HepG2 (cell line): Measurements from ENCODE around the gene LBX2. TPM values are rescaled to one million over a fixed set of nuclear protein-coding genes. Genes with fewer than 3 reads are reported as not detected.

Source experiments
- HMGA1 ChIP-seq: sonication (generic); formaldehyde crosslinking; conservative IDR thresholded peaks from 2 replicates; pipeline ENCODE4 v1.4.0; 2020; ENCODE audit warnings: missing genetic modification reagents
- HNF4A ChIP-seq: sonication (generic); formaldehyde crosslinking; IDR thresholded peaks from 2 replicates; pipeline ENCODE4 v1.4.0; 2020; ENCODE audit warnings: missing genetic modification reagents
- KDM2A ChIP-seq: sonication (generic); formaldehyde crosslinking; IDR thresholded peaks from 2 replicates; pipeline ENCODE4 v1.4.0; 2020; ENCODE audit warnings: low read depth, missing genetic modification reagents, borderline replicate concordance
- KLF15 ChIP-seq: sonication (generic); formaldehyde crosslinking; IDR thresholded peaks from 2 replicates; pipeline ENCODE4 v1.8.1; 2023; ENCODE audit warnings: borderline replicate concordance, mild to moderate bottlenecking, inconsistent platforms, missing genetic modification reagents, mixed read lengths
- SAFB2 ChIP-seq: sonication (generic); formaldehyde crosslinking; IDR thresholded peaks from 2 replicates; pipeline ENCODE4 v1.5.1; 2020; ENCODE audit warnings: missing genetic modification reagents, low read depth, mild to moderate bottlenecking, borderline replicate concordance
- SAP130 ChIP-seq: IDR thresholded peaks from 2 replicates; pipeline ENCODE4 v1.6.1; 2016; ENCODE audit warnings: low read depth
- YY1 ChIP-seq: IDR thresholded peaks from 2 replicates; pipeline ENCODE4 v1.6.1; 2011; ENCODE audit warnings: low read length, low read depth, moderate library complexity, mild to moderate bottlenecking; ENCODE audit not compliant: insufficient read depth, insufficient replicate concordance
- ZBTB1 ChIP-seq: sonication (generic); formaldehyde crosslinking; IDR thresholded peaks from 2 replicates; pipeline ENCODE4 v1.4.0; 2020; ENCODE audit warnings: missing genetic modification reagents, borderline replicate concordance
- ZFP36 ChIP-seq: fragments of 150-350 bp; IDR thresholded peaks from 2 replicates; pipeline ENCODE4 v1.6.1; 2018; ENCODE audit warnings: borderline replicate concordance, low read length, low read depth; ENCODE audit not compliant: partially characterized antibody
- ZFP82 ChIP-seq: sonication (generic); formaldehyde crosslinking; IDR thresholded peaks from 2 replicates; pipeline ENCODE4 v1.5.1; 2020; ENCODE audit warnings: mild to moderate bottlenecking, missing genetic modification reagents, borderline replicate concordance
- ZNF20 ChIP-seq: sonication (generic); formaldehyde crosslinking; IDR thresholded peaks from 2 replicates; pipeline ENCODE4 v1.4.0; 2020; ENCODE audit warnings: mild to moderate bottlenecking, moderate library complexity, missing genetic modification reagents
- ZNF276 ChIP-seq: sonication (generic); formaldehyde crosslinking; IDR thresholded peaks from 2 replicates; pipeline ENCODE4 v1.4.0; 2020; ENCODE audit warnings: mild to moderate bottlenecking, low read depth, missing genetic modification reagents
- ZNF30 ChIP-seq: sonication (generic); formaldehyde crosslinking; IDR thresholded peaks from 2 replicates; pipeline ENCODE4 v1.5.0; 2020; ENCODE audit warnings: mild to moderate bottlenecking, missing genetic modification reagents
- ZNF556 ChIP-seq: sonication (generic); formaldehyde crosslinking; IDR thresholded peaks from 2 replicates; pipeline ENCODE4 v1.4.0; 2020; ENCODE audit warnings: mild to moderate bottlenecking, missing genetic modification reagents, borderline replicate concordance
- ZNF576 ChIP-seq: sonication (generic); formaldehyde crosslinking; IDR thresholded peaks from 2 replicates; pipeline ENCODE4 v1.4.0; 2020; ENCODE audit warnings: mild to moderate bottlenecking, missing genetic modification reagents
- ZNF766 ChIP-seq: sonication (generic); formaldehyde crosslinking; IDR thresholded peaks from 2 replicates; pipeline ENCODE4 v1.5.0; 2020; ENCODE audit warnings: missing genetic modification reagents, borderline replicate concordance
- ZNF879 ChIP-seq: sonication (generic); formaldehyde crosslinking; IDR thresholded peaks from 2 replicates; pipeline ENCODE4 v1.8.1; 2023; ENCODE audit warnings: missing genetic modification reagents
- polyA plus RNA-seq, 8 experiments: library from polyadenylated mRNA; depleted of rRNA in 3 of 8; stranded (reverse) in 7 of 8; unstranded in 1 of 8; fragments of >200 nt; fragmentation: Illumina TruSeq in 4 of 8; extraction: Trizol in 4 of 8; gene quantifications; 2 replicates each; pipeline versions ENCODE4 v1.2.1 to v1.2.3, GENCODE V29; 2011 to 2016; ENCODE audit warnings: low read depth in 4 of 8, missing spikeins in 1 of 8, mixed read lengths in 1 of 8; ENCODE audit not compliant: insufficient read depth in 1 of 8
- total RNA-seq, 5 experiments: library from RNA; depleted of rRNA; stranded (reverse); fragments of >200 nt; fragmentation: Illumina TruSeq; extraction: Trizol; gene quantifications; 2 replicates each; pipeline ENCODE4 v1.2.3, GENCODE V29; 2016; ENCODE audit warnings: low read depth in 1 of 5
- TF ChIP-seq, protein P1 (sequence below): conservative IDR thresholded peaks from 2 replicates; pipeline ENCODE4 v1.6.1; 2018; ENCODE audit warnings: missing genetic modification reagents
- TF ChIP-seq, protein P2 (sequence below): sonication (generic); formaldehyde crosslinking; IDR thresholded peaks from 2 replicates; pipeline ENCODE4 v1.5.0; 2020; ENCODE audit warnings: missing genetic modification reagents
- TF ChIP-seq, protein P3 (sequence below): sonication (generic); formaldehyde crosslinking; IDR thresholded peaks from 2 replicates; pipeline ENCODE4 v1.8.0; 2023; ENCODE audit warnings: mild to moderate bottlenecking, missing genetic modification reagents
- TF ChIP-seq, protein P4 (sequence below): sonication (generic); formaldehyde crosslinking; conservative IDR thresholded peaks from 2 replicates; pipeline ENCODE4 v1.8.0; 2022; ENCODE audit warnings: low read depth, missing genetic modification reagents

LBX2 gene
- total and polyA plus RNA-seq, 2 of the 13 experiments (the other 11 are each of a cell fraction or from before 2014, with no cell fraction given) = 6.4 to 8.1 TPM

DNA sequence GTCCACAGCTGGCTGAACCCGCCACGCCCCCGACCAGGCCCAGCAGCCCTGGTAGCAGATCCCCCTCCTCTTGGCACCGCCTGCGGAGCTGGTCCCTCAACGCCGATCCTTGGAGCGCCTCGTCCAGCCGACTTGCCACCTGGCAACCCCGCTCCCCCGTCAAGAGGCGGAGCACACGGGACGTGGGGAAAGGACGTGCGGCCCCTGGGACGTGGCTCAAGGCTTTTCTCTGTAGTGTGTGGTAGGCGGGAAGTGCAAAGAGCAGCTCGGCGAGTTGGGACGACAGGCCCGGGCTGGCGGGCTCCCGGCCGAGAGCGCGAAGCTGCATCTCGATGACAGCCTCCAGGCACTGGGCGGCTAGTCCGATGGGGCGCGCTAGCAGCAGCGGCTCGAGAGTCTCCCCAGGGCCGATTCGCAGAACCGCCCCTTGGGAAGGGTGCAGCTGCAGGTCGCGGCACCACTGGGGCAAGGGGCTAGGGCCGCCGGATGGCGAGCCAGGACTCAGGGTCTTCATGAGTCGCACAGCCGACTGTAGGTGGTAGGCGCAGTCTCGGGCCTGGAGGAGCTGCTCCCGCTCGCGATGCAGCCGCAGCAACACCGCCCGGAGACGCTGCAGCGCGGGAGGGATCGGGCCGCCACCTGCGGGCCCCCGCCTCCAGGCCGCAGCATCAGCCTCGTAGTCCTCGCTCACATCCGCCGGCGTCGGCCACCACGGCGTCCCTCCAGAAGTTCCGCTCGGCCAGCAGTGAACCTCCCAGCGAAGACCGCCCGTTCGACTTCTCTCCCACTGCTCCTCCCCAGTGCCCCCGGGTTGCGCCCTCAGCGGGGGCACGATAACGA lies 17.2 kb downstream of the LBX2 start (continued):
- TF ChIP-seq KDM2A (CRISPR knock-in tag) (no peak; the same call in 1 of the 2 replicates), SAFB2 (peak; percentile 46; the same call in 1 of the 2 replicates), ZNF879 (peak; percentile 57; the same call in 1 of the 2 replicates), ZNF766 (CRISPR knock-in tag) (no peak), KLF15 (no peak; the same call in 1 of the 2 replicates), ZBTB1 (0 out of 2 replicates have a peak, but pooled peaks have one; percentile 7), ZNF576 (peak; percentile 93), YY1 (no peak), ZNF30 (peak; percentile 92), ZFP36 (no peak), ZNF556 (CRISPR knock-in tag) (0 out of 2 replicates have a peak, but pooled peaks have one; percentile 23), ZFP82 (peak; percentile 98; the same call in 1 of the 2 replicates), HMGA1 (no peak), SAP130 (CRISPR knock-in tag) (peak; percentile 36; the same call in 1 of the 2 replicates), HNF4A (CRISPR knock-in tag) (peak; percentile 66), ZNF276 (CRISPR knock-in tag) (peak; percentile 68; the same call in 1 of the 2 replicates), ZNF20 (CRISPR knock-in tag) (peak; percentile 62; the same call in 1 of the 2 replicates)
- TF ChIP-seq, protein P1, sequence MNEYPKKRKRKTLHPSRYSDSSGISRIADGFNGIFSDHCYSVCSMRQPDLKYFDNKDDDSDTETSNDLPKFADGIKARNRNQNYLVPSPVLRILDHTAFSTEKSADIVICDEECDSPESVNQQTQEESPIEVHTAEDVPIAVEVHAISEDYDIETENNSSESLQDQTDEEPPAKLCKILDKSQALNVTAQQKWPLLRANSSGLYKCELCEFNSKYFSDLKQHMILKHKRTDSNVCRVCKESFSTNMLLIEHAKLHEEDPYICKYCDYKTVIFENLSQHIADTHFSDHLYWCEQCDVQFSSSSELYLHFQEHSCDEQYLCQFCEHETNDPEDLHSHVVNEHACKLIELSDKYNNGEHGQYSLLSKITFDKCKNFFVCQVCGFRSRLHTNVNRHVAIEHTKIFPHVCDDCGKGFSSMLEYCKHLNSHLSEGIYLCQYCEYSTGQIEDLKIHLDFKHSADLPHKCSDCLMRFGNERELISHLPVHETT (CRISPR knock-in tag) = no peak
- TF ChIP-seq, protein P2, sequence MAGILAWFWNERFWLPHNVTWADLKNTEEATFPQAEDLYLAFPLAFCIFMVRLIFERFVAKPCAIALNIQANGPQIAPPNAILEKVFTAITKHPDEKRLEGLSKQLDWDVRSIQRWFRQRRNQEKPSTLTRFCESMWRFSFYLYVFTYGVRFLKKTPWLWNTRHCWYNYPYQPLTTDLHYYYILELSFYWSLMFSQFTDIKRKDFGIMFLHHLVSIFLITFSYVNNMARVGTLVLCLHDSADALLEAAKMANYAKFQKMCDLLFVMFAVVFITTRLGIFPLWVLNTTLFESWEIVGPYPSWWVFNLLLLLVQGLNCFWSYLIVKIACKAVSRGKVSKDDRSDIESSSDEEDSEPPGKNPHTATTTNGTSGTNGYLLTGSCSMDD (CRISPR knock-in tag) = peak; percentile 34; the same call in 1 of the 2 replicates
- TF ChIP-seq, protein P3, sequence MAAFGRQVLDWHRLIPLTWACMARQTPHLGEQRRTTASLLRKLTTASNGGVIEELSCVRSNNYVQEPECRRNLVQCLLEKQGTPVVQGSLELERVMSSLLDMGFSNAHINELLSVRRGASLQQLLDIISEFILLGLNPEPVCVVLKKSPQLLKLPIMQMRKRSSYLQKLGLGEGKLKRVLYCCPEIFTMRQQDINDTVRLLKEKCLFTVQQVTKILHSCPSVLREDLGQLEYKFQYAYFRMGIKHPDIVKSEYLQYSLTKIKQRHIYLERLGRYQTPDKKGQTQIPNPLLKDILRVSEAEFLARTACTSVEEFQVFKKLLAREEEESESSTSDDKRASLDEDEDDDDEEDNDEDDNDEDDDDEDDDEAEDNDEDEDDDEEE = peak; percentile 61
- TF ChIP-seq, protein P4, sequence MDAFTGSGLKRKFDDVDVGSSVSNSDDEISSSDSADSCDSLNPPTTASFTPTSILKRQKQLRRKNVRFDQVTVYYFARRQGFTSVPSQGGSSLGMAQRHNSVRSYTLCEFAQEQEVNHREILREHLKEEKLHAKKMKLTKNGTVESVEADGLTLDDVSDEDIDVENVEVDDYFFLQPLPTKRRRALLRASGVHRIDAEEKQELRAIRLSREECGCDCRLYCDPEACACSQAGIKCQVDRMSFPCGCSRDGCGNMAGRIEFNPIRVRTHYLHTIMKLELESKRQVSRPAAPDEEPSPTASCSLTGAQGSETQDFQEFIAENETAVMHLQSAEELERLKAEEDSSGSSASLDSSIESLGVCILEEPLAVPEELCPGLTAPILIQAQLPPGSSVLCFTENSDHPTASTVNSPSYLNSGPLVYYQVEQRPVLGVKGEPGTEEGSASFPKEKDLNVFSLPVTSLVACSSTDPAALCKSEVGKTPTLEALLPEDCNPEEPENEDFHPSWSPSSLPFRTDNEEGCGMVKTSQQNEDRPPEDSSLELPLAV (CRISPR knock-in tag) = no peak
